CD4-positive, alpha-beta T cell (primary cell): ENCODE data around the gene UPF3B. TPM values are rescaled to one million over a fixed set of nuclear protein-coding genes. Genes with fewer than 3 reads are reported as not detected.

Experiments
- ATAC-seq: fragments of 200-7000 bp; cut with Tn5 transposase; one replicate; pipeline ENCODE4 v1.10.0; 2022; ENCODE audit warnings: mild to moderate bottlenecking; ENCODE audit not compliant: poor library complexity
- CTCF ChIA-PET: fragments of 350-600 bp; sonication (Branson Sonifier 250); formaldehyde crosslinking; loops from one replicate; lab custom pipeline; 2021; ENCODE audit warnings: antibody characterized with exemption, inconsistent platforms; lab: Charles Lee
- POLR2A ChIA-PET: fragments of 350-600 bp; sonication (Branson Sonifier 250); formaldehyde crosslinking; loops from one replicate; lab custom pipeline; 2021; ENCODE audit warnings: antibody characterized with exemption, inconsistent platforms; lab: Charles Lee
- DNase-seq, 14 experiments: peaks; one replicate each; pipeline ENCODE4 v3.0.0-alpha.2; 2013 to 2020; ENCODE audit warnings: mixed read lengths in 2 of 14
- H3K27ac ChIP-seq, 2 donors: one replicate each; pipeline versions ENCODE4 v1.5.1 to v1.7.0; 2013; ENCODE audit warnings: low read length in 2 of 2, low read depth in 1 of 2, mild to moderate bottlenecking in 1 of 2
- H3K27me3 ChIP-seq, 2 experiments: 1 replicate in 1 of 2; 2 replicates in 1 of 2; pipeline versions ENCODE4 v1.6.1 to v1.7.0; 2013; ENCODE audit warnings: low read length in 2 of 2, control low read depth in 1 of 2, mild to moderate bottlenecking in 1 of 2, moderate library complexity in 1 of 2; ENCODE audit not compliant: insufficient read depth in 2 of 2, control insufficient read depth in 1 of 2
- H3K36me3 ChIP-seq: one replicate; pipeline ENCODE4 v1.6.1; 2013; ENCODE audit warnings: low read length, control low read depth; ENCODE audit not compliant: insufficient read depth
- H3K4me1 ChIP-seq: one replicate; pipeline ENCODE4 v1.6.1; 2013; ENCODE audit warnings: low read length, control low read depth; ENCODE audit not compliant: insufficient read depth
- H3K4me3 ChIP-seq: one replicate; pipeline ENCODE4 v1.5.1; 2013; ENCODE audit warnings: mild to moderate bottlenecking, low read length, moderate library complexity
- H3K9me3 ChIP-seq, 2 experiments: 1 replicate in 1 of 2; 2 replicates in 1 of 2; pipeline versions ENCODE4 v1.6.1 to v1.7.0; 2013; ENCODE audit warnings: low read length in 2 of 2, mild to moderate bottlenecking in 2 of 2, control low read depth in 1 of 2, moderate library complexity in 1 of 2; ENCODE audit not compliant: control insufficient read depth in 1 of 2, insufficient read depth in 1 of 2
- H3K27ac Mint-ChIP-seq: one replicate; pipeline ENCODE4 v1.8.0; 2020; ENCODE audit warnings: mixed read lengths
- H3K27me3 Mint-ChIP-seq: one replicate; pipeline ENCODE4 v1.8.0; 2021; ENCODE audit warnings: mixed read lengths
- H3K36me3 Mint-ChIP-seq: one replicate; pipeline ENCODE4 v1.8.0; 2021; ENCODE audit warnings: low read depth, mixed read lengths
- H3K4me1 Mint-ChIP-seq: one replicate; pipeline ENCODE4 v1.8.0; 2021; ENCODE audit warnings: low read depth, mixed read lengths
- H3K4me3 Mint-ChIP-seq: one replicate; pipeline ENCODE4 v1.8.0; 2020; ENCODE audit warnings: mild to moderate bottlenecking, mixed read lengths
- H3K9me3 Mint-ChIP-seq: one replicate; pipeline ENCODE4 v1.8.0; 2020; ENCODE audit warnings: mixed read lengths
- CTCF ChIP-seq: fragments of 200-600 bp; IDR thresholded peaks from one replicate; pipeline ENCODE4 v1.8.0; 2022; ENCODE audit warnings: antibody characterized with exemption, mild to moderate bottlenecking
- intact Hi-C, 2 experiments: fragments of 100-400 bp; cut with DNase I in 1 of 2; cut with micrococcal nuclease in 1 of 2; formaldehyde crosslinking; loops; one replicate each; pipeline versions ENCODE4 v1.15.1 to v1.9.0; 2023 to 2025; cut with DNase I, micrococcal nuclease
- total RNA-seq, 174 experiments: library from RNA in 2 of 174; stranded (reverse) in 2 of 174; gene quantifications; one replicate each; pipeline ENCODE4 v1.2.3 and lab custom pipeline; 2021 to 2026

The UPF3B gene
- total RNA-seq, 2 experiments from 2014 or later = 4.7 to 5.7 TPM

- no peaks in the 10 kb centered on the region for H3K27me3 Mint-ChIP-seq
- CTCF ChIA-PET = no interaction called here
- no peaks in the 10 kb centered on the region for H3K9me3 Mint-ChIP-seq
- H3K27ac Mint-ChIP-seq = no peak overlapping the region
- no peaks in the 10 kb centered on the region for H3K9me3 ChIP-seq
- H3K4me3 Mint-ChIP-seq = no peak overlapping the region
- intact Hi-C loops = no loop called here
- no peaks in the 10 kb centered on the region for H3K4me1 ChIP-seq
- H3K27ac ChIP-seq = no peak overlapping the region
- no peaks in the 10 kb centered on the region for H3K36me3 ChIP-seq
- no peaks in the 10 kb centered on the region for H3K36me3 Mint-ChIP-seq
- H3K4me1 Mint-ChIP-seq = no peaks in the 10 kb centered on the region
- TF ChIP-seq CTCF = no peak
- ATAC-seq (no peak), DNase-seq (no peak)
- POLR2A ChIA-PET = interaction anchor here (3.4 kb wide), 1 partner anchor 11 kb away, joined by 10 read pairs; the partner anchor contains the start of gene RPL39
- H3K27me3 ChIP-seq = no peaks in the 10 kb centered on the region
- no peak overlapping the region for H3K4me3 ChIP-seq
These were observed 50.2 kb downstream of the UPF3B start for GRCh38 chrX:119802546-119802945.

- Mint-ChIP-seq H3K9me3 (no peaks in the 10 kb centered on the region), H3K27me3 (no peaks in the 10 kb centered on the region), H3K4me3 (no peak overlapping the region), H3K36me3 (no peaks in the 10 kb centered on the region), H3K4me1 (no peaks in the 10 kb centered on the region), H3K27ac (no peak overlapping the region)
- ChIA-PET CTCF (no interaction called here), POLR2A (interaction anchor here (3.4 kb wide), 1 partner anchor 10 kb away, joined by 10 read pairs; the partner anchor contains the start of gene RPL39)
- TF ChIP-seq CTCF = no peak
- Histone ChIP-seq H3K9me3 (no peaks in the 10 kb centered on the region), H3K36me3 (no peaks in the 10 kb centered on the region), H3K27me3 (no peaks in the 10 kb centered on the region), H3K4me3 (no peak overlapping the region), H3K27ac (no peak overlapping the region), H3K4me1 (no peaks in the 10 kb centered on the region)
- ATAC-seq (no peak), DNase-seq (no peak)
- intact Hi-C loops = no loop called here
These were observed 51.2 kb downstream of the UPF3B start for GRCh38 chrX:119801253-119802221.

GRCh38 chrX:119791437-119792231, 61.1 kb downstream of the UPF3B start, which contains the start of gene RPL39:
Gene RPL39 (minus strand): TSS chrX:119791630. CDS start chrX:119791576, 54 bp downstream.
- no peaks in the 10 kb centered on the region for H3K9me3 Mint-ChIP-seq
- peaks cover 46% of the 10 kb centered on the region for H3K36me3 Mint-ChIP-seq
- ATAC-seq (peak; percentile 93), DNase-seq (peak; percentile 52 to 93 (median 74))
- Histone ChIP-seq H3K36me3 (peaks cover 31% of the 10 kb centered on the region), H3K9me3 (no peaks in the 10 kb centered on the region), H3K4me1 (peaks cover 35% of the 10 kb centered on the region), H3K27me3 (no peaks in the 10 kb centered on the region), H3K27ac (peak within 1 kb of the TSS; percentile 91 to 97), H3K4me3 (peak within 1 kb of the TSS; percentile 98)
- peak within 1 kb of the TSS; percentile 99 for H3K4me3 Mint-ChIP-seq
- intact Hi-C loops = loop anchor here (2.0 to 5.0 kb wide), 5 partner anchors 61 to 319 kb away; partner anchors contain the start of genes UPF3B (in 2 of the 2), NDUFA1 (in 1 of the 2) and RNF113A (in 1 of the 2)
- ChIA-PET CTCF (interaction anchor here (1.2 to 1.9 kb wide), 3 partner anchors 61 to 97 kb away, joined by 3 to 9 read pairs (median 4); partner anchors contain the start of gene UPF3B), POLR2A (interaction anchor here (0.7 to 3.9 kb wide), 35 partner anchors 10 to 1445 kb away, joined by 3 to 90 read pairs (median 5); partner anchors contain the start of genes CUL4B, DOCK11, MCTS1 and NDUFA1)
- H3K27me3 Mint-ChIP-seq = no peaks in the 10 kb centered on the region
- TF ChIP-seq CTCF = no peak
- H3K4me1 Mint-ChIP-seq = peaks cover 32% of the 10 kb centered on the region
- peak within 1 kb of the TSS; percentile 98 for H3K27ac Mint-ChIP-seq
